HEK293 (cell line): ENCODE data around the gene MCM3AP.
A peak's percentile ranks its signal among the peaks of the same experiment; 100 is the strongest.

ENCODE experiments used
- KLF16 ChIP-seq: fragments of 450-650 bp; formaldehyde crosslinking; IDR thresholded peaks from 2 replicates; pipeline ENCODE4 v1.5.1; 2017; ENCODE audit warnings: missing biosample characterization, missing genetic modification characterization
- KLF7 ChIP-seq: fragments of 450-650 bp; formaldehyde crosslinking; IDR thresholded peaks from 2 replicates; pipeline ENCODE4 v1.5.1; 2016; ENCODE audit warnings: missing biosample characterization, missing genetic modification characterization, borderline replicate concordance
- KLF9 ChIP-seq: fragments of 450-650 bp; formaldehyde crosslinking; IDR thresholded peaks from 2 replicates; pipeline ENCODE4 v1.5.1; 2016; ENCODE audit warnings: missing biosample characterization, missing genetic modification characterization, low read depth
- SALL2 ChIP-seq: fragments of 450-650 bp; formaldehyde crosslinking; IDR thresholded peaks from 2 replicates; pipeline ENCODE4 v1.5.0; 2017; ENCODE audit warnings: missing biosample characterization, mild to moderate bottlenecking, missing genetic modification characterization, borderline replicate concordance
- SP3 ChIP-seq: fragments of 450-650 bp; formaldehyde crosslinking; IDR thresholded peaks from 2 replicates; pipeline ENCODE4 v1.5.1; 2016; ENCODE audit warnings: missing biosample characterization, missing genetic modification characterization
- SP7 ChIP-seq: fragments of 450-650 bp; formaldehyde crosslinking; IDR thresholded peaks from 2 replicates; pipeline ENCODE4 v1.5.1; 2016; ENCODE audit warnings: missing biosample characterization, missing genetic modification characterization
- ZBTB8A ChIP-seq: fragments of 450-650 bp; formaldehyde crosslinking; IDR thresholded peaks from 2 replicates; pipeline ENCODE4 v1.5.1; 2016; ENCODE audit warnings: missing biosample characterization, missing genetic modification characterization
- ZNF146 ChIP-seq: fragments of 450-650 bp; formaldehyde crosslinking; IDR thresholded peaks from 2 replicates; pipeline ENCODE4 v1.5.1; 2016; ENCODE audit warnings: missing biosample characterization, missing genetic modification characterization
- ZNF157 ChIP-seq: fragments of 450-650 bp; formaldehyde crosslinking; IDR thresholded peaks from 2 replicates; pipeline ENCODE4 v1.5.1; 2016; ENCODE audit warnings: missing biosample characterization, missing genetic modification characterization
- ZNF335 ChIP-seq: fragments of 450-650 bp; formaldehyde crosslinking; conservative IDR thresholded peaks from 2 replicates; pipeline ENCODE4 v1.5.1; 2016; ENCODE audit warnings: missing biosample characterization, missing genetic modification characterization
- ZNF394 ChIP-seq: fragments of 450-650 bp; formaldehyde crosslinking; IDR thresholded peaks from 2 replicates; pipeline ENCODE4 v1.5.1; 2016; ENCODE audit warnings: missing biosample characterization, missing genetic modification characterization, mild to moderate bottlenecking, moderate library complexity, borderline replicate concordance
- ZNF404 ChIP-seq: fragments of 450-650 bp; formaldehyde crosslinking; IDR thresholded peaks from 2 replicates; pipeline ENCODE4 v1.5.1; 2017; ENCODE audit warnings: missing biosample characterization, missing genetic modification characterization
- ZNF621 ChIP-seq: fragments of 450-650 bp; formaldehyde crosslinking; IDR thresholded peaks from 2 replicates; pipeline ENCODE4 v1.5.1; 2017; ENCODE audit warnings: missing biosample characterization, missing genetic modification characterization
- ZNF654 ChIP-seq: fragments of 450-650 bp; formaldehyde crosslinking; IDR thresholded peaks from 2 replicates; pipeline ENCODE4 v1.5.1; 2016; ENCODE audit warnings: low read depth, missing biosample characterization, missing genetic modification characterization
- ZNF660 ChIP-seq: fragments of 450-650 bp; IDR thresholded peaks from 2 replicates; pipeline ENCODE4 v1.5.1; 2018; ENCODE audit warnings: missing biosample characterization, mild to moderate bottlenecking, missing genetic modification characterization
- ZNF677 ChIP-seq: fragments of 450-650 bp; IDR thresholded peaks from 2 replicates; pipeline ENCODE4 v1.5.0; 2018; ENCODE audit warnings: missing biosample characterization, mild to moderate bottlenecking, missing genetic modification characterization, moderate library complexity
- ZNF707 ChIP-seq: fragments of 450-650 bp; formaldehyde crosslinking; IDR thresholded peaks from 2 replicates; pipeline ENCODE4 v1.5.1; 2016; ENCODE audit warnings: missing biosample characterization, missing genetic modification characterization
- ZNF768 ChIP-seq: fragments of 450-650 bp; formaldehyde crosslinking; IDR thresholded peaks from 2 replicates; pipeline ENCODE4 v1.5.1; 2018; ENCODE audit warnings: missing biosample characterization, mild to moderate bottlenecking, missing genetic modification characterization
- ZNF792 ChIP-seq: fragments of 450-650 bp; formaldehyde crosslinking; IDR thresholded peaks from 2 replicates; pipeline ENCODE4 v1.5.1; 2016; ENCODE audit warnings: missing biosample characterization, missing genetic modification characterization
- ZSCAN16 ChIP-seq: fragments of 450-650 bp; formaldehyde crosslinking; IDR thresholded peaks from 2 replicates; pipeline ENCODE4 v1.5.1; 2016; ENCODE audit warnings: missing biosample characterization, missing genetic modification characterization
- TF ChIP-seq, protein P1 (sequence below): sonication (generic); formaldehyde crosslinking; IDR thresholded peaks from 2 replicates; pipeline ENCODE4 v1.8.1; 2022; ENCODE audit warnings: mild to moderate bottlenecking, moderate library complexity, missing genetic modification reagents
- TF ChIP-seq, protein P2 (sequence below): fragments of 450-650 bp; formaldehyde crosslinking; IDR thresholded peaks from 2 replicates; pipeline ENCODE4 v1.5.1; 2017; ENCODE audit warnings: missing biosample characterization, missing genetic modification characterization
- TF ChIP-seq, protein P3 (sequence below): fragments of 450-650 bp; formaldehyde crosslinking; IDR thresholded peaks from 2 replicates; pipeline ENCODE4 v1.5.1; 2016; ENCODE audit warnings: missing biosample characterization, missing genetic modification characterization
- TF ChIP-seq, protein P4 (sequence below): fragments of 450-650 bp; formaldehyde crosslinking; IDR thresholded peaks from 2 replicates; pipeline ENCODE4; 2016; ENCODE audit warnings: missing biosample characterization, missing genetic modification characterization
- TF ChIP-seq, protein P5 (sequence below): fragments of 450-650 bp; formaldehyde crosslinking; IDR thresholded peaks from 2 replicates; pipeline ENCODE4 v1.5.1; 2016; ENCODE audit warnings: missing biosample characterization, missing genetic modification characterization, borderline replicate concordance
- TF ChIP-seq, protein P6 (sequence below): fragments of 450-650 bp; formaldehyde crosslinking; IDR thresholded peaks from 2 replicates; pipeline ENCODE4 v1.5.1; 2016; ENCODE audit warnings: missing biosample characterization, missing genetic modification characterization
- TF ChIP-seq, protein P7 (sequence below): fragments of 450-650 bp; formaldehyde crosslinking; IDR thresholded peaks from 2 replicates; pipeline ENCODE4 v1.5.1; 2016; ENCODE audit warnings: missing biosample characterization, missing genetic modification characterization

Gene MCM3AP

DNA sequence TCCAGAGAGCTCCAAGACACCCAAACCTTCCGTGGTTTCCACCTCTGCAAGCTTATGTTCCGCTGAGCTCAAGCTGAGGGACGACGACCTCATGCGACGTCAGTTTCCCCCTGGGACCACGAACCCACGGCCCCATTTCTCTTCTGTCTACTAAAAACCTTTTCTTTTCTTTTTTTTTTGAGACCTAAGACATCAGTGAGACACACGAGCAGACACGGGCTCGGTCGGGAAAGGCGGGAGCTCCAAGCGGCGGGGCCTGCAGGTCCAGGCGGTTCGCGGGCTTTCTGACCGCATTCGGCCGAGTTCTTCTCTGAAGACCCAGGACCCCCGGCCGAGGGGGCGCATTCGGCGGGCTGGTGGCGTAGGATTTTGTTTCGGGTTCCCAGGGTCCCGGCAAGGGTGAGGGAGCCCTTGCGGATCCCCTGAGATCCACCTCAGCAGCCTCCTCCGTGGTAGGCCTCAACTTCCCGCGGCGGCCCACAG, 37.9 kb upstream of the MCM3AP start (continued):
- TF ChIP-seq, protein P1, sequence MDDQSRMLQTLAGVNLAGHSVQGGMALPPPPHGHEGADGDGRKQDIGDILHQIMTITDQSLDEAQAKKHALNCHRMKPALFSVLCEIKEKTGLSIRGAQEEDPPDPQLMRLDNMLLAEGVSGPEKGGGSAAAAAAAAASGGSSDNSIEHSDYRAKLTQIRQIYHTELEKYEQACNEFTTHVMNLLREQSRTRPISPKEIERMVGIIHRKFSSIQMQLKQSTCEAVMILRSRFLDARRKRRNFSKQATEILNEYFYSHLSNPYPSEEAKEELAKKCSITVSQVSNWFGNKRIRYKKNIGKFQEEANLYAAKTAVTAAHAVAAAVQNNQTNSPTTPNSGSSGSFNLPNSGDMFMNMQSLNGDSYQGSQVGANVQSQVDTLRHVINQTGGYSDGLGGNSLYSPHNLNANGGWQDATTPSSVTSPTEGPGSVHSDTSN: no peak
- TF ChIP-seq KLF7 (tag by site-specific recombination) (no peak), KLF16 (peak; percentile 24), ZNF707 (tag by site-specific recombination) (no peak), SALL2 (tag by site-specific recombination) (no peak), ZNF660 (tag by site-specific recombination) (no peak; the same call in 1 of the 2 replicates), ZNF335 (tag by site-specific recombination) (peak; percentile 45; the same call in 1 of the 2 replicates), ZNF404 (tag by site-specific recombination) (no peak), ZBTB8A (tag by site-specific recombination) (no peak), SP3 (tag by site-specific recombination) (no peak), ZNF157 (tag by site-specific recombination) (no peak), ZSCAN16 (tag by site-specific recombination) (no peak), ZNF654 (tag by site-specific recombination) (no peak), ZNF621 (tag by site-specific recombination) (no peak), ZNF792 (tag by site-specific recombination) (no peak), ZNF768 (tag by site-specific recombination) (no peak), ZNF394 (tag by site-specific recombination) (peak; percentile 19; the same call in 1 of the 2 replicates), SP7 (tag by site-specific recombination) (no peak; the same call in none of the 2 replicates), KLF9 (no peak), ZNF146 (tag by site-specific recombination) (peak; percentile 68), ZNF677 (tag by site-specific recombination) (no peak)
- TF ChIP-seq, protein P2, sequence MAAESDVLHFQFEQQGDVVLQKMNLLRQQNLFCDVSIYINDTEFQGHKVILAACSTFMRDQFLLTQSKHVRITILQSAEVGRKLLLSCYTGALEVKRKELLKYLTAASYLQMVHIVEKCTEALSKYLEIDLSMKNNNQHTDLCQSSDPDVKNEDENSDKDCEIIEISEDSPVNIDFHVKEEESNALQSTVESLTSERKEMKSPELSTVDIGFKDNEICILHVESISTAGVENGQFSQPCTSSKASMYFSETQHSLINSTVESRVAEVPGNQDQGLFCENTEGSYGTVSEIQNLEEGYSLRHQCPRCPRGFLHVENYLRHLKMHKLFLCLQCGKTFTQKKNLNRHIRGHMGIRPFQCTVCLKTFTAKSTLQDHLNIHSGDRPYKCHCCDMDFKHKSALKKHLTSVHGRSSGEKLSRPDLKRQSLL (tag by site-specific recombination): no peak
- TF ChIP-seq, protein P3, sequence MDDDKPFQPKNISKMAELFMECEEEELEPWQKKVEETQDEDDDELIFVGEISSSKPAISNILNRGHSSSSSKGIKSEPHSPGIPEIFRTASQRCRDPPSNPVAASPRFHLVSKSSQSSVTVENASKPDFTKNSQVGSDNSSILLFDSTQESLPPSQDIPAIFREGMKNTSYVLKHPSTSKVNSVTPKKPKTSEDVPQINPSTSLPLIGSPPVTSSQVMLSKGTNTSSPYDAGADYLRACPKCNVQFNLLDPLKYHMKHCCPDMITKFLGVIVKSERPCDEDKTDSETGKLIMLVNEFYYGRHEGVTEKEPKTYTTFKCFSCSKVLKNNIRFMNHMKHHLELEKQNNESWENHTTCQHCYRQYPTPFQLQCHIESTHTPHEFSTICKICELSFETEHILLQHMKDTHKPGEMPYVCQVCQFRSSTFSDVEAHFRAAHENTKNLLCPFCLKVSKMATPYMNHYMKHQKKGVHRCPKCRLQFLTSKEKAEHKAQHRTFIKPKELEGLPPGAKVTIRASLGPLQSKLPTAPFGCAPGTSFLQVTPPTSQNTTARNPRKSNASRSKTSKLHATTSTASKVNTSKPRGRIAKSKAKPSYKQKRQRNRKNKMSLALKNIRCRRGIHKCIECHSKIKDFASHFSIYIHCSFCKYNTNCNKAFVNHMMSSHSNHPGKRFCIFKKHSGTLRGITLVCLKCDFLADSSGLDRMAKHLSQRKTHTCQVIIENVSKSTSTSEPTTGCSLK (tag by site-specific recombination): no peak
- TF ChIP-seq, protein P4, sequence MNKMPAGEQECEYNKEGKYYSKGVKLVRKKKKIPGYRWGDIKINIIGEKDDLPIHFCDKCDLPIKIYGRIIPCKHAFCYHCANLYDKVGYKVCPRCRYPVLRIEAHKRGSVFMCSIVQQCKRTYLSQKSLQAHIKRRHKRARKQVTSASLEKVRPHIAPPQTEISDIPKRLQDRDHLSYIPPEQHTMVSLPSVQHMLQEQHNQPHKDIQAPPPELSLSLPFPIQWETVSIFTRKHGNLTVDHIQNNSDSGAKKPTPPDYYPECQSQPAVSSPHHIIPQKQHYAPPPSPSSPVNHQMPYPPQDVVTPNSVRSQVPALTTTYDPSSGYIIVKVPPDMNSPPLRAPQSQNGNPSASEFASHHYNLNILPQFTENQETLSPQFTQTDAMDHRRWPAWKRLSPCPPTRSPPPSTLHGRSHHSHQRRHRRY (tag by site-specific recombination): no peak
- TF ChIP-seq, protein P5, sequence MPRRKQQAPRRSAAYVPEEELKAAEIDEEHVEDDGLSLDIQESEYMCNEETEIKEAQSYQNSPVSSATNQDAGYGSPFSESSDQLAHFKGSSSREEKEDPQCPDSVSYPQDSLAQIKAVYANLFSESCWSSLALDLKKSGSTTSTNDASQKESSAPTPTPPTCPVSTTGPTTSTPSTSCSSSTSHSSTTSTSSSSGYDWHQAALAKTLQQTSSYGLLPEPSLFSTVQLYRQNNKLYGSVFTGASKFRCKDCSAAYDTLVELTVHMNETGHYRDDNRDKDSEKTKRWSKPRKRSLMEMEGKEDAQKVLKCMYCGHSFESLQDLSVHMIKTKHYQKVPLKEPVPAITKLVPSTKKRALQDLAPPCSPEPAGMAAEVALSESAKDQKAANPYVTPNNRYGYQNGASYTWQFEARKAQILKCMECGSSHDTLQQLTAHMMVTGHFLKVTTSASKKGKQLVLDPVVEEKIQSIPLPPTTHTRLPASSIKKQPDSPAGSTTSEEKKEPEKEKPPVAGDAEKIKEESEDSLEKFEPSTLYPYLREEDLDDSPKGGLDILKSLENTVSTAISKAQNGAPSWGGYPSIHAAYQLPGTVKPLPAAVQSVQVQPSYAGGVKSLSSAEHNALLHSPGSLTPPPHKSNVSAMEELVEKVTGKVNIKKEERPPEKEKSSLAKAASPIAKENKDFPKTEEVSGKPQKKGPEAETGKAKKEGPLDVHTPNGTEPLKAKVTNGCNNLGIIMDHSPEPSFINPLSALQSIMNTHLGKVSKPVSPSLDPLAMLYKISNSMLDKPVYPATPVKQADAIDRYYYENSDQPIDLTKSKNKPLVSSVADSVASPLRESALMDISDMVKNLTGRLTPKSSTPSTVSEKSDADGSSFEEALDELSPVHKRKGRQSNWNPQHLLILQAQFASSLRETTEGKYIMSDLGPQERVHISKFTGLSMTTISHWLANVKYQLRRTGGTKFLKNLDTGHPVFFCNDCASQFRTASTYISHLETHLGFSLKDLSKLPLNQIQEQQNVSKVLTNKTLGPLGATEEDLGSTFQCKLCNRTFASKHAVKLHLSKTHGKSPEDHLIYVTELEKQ: no peak
- TF ChIP-seq, protein P6, sequence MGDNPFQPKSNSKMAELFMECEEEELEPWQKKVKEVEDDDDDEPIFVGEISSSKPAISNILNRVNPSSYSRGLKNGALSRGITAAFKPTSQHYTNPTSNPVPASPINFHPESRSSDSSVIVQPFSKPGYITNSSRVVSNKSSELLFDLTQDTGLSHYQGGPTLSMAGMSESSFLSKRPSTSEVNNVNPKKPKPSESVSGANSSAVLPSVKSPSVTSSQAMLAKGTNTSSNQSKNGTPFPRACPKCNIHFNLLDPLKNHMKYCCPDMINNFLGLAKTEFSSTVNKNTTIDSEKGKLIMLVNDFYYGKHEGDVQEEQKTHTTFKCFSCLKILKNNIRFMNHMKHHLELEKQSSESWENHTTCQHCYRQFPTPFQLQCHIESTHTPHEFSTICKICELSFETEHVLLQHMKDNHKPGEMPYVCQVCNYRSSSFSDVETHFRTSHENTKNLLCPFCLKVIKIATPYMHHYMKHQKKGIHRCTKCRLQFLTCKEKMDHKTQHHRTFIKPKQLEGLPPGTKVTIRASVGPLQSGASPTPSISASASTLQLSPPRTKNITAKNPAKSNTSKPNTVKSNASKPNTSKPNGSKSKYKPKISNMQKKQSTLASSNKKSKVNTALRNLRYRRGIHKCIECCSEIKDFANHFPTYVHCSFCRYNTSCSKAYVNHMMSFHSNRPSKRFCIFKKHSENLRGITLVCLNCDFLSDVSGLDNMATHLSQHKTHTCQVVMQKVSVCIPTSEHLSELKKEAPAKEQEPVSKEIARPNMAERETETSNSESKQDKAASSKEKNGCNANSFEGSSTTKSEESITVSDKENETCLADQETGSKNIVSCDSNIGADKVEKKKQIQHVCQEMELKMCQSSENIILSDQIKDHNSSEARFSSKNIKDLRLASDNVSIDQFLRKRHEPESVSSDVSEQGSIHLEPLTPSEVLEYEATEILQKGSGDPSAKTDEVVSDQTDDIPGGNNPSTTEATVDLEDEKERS: no peak
- TF ChIP-seq, protein P7, sequence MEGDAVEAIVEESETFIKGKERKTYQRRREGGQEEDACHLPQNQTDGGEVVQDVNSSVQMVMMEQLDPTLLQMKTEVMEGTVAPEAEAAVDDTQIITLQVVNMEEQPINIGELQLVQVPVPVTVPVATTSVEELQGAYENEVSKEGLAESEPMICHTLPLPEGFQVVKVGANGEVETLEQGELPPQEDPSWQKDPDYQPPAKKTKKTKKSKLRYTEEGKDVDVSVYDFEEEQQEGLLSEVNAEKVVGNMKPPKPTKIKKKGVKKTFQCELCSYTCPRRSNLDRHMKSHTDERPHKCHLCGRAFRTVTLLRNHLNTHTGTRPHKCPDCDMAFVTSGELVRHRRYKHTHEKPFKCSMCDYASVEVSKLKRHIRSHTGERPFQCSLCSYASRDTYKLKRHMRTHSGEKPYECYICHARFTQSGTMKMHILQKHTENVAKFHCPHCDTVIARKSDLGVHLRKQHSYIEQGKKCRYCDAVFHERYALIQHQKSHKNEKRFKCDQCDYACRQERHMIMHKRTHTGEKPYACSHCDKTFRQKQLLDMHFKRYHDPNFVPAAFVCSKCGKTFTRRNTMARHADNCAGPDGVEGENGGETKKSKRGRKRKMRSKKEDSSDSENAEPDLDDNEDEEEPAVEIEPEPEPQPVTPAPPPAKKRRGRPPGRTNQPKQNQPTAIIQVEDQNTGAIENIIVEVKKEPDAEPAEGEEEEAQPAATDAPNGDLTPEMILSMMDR (tag by site-specific recombination): no peak
